Adrenal gland (tissue), 5 donors: Measurements from ENCODE around the gene ZNF445.

Source experiments
- CTCF ChIP-seq, 6 experiments: fragments of 450-650 bp in 4 of 6; fragments of 200-600 bp in 2 of 6; sonication (generic) in 1 of 6; IDR thresholded peaks; 1 replicate in 5 of 6; 2 replicates in 1 of 6; pipeline versions ENCODE4 v1.5.1 to v1.8.0; 2016 to 2021; ENCODE audit warnings: antibody characterized with exemption in 6 of 6, mild to moderate bottlenecking in 2 of 6, moderate library complexity in 1 of 6
- POLR2A ChIP-seq, 2 donors: fragments of 450-650 bp; IDR thresholded peaks; one replicate each; pipeline ENCODE4 v1.6.1; 2017; ENCODE audit warnings: antibody characterized with exemption in 2 of 2, mild to moderate bottlenecking in 2 of 2, moderate library complexity in 1 of 2
- donor health status: DM: no; HTN: no; CAD: no.

DNA sequence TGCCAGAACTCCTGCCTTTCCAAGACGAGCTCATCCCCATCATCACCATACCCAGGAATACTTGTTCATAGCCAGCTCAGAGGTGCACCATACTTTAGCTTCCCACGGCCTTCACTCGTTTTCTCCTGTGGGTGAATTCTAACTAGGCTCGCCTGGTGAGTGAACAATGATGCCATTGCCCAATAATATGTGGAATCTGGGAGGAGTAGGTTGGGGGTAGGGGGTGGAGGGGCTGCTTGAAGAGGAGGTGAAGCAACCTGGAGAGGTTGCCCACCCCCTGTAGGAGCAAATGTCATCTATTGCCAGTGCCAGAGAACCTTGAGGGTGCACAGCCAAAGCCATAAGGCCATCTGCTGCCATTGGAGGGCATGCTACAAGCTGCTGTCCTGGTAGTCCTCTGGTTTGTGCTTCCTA is 592 bp upstream of the ZNF445 start:
- TF ChIP-seq POLR2A (IDR thresholded peaks at IDR 0.05) (no peak), CTCF (IDR thresholded peaks at IDR 0.05) (no peak)
